Stimulated activated naive CD8-positive, alpha-beta T cell treated with anti-CD3 and anti-CD28 coated beads, Interleukin-15, amount 100 ng/mL, for 72 hours (primary cell): ENCODE measurements around the gene IGSF9B.
A peak's percentile ranks its signal among the peaks of the same experiment; 100 is the strongest.

Experiments
- ATAC-seq: fragments of 150-1000 bp; cut with Tn5 transposase; 2 replicates; pipeline ENCODE4 v1.10.0; 2021; ENCODE audit warnings: mild to moderate bottlenecking, moderate library complexity
- DNase-seq, 2 donors: peaks; one replicate each; pipeline ENCODE4 v3.0.0; 2021 to 2022
- H3K27ac Mint-ChIP-seq, 2 donors: one replicate each; pipeline ENCODE4 v1.8.0; 2022; ENCODE audit warnings: mild to moderate bottlenecking in 2 of 2, mixed read lengths in 2 of 2, moderate library complexity in 2 of 2
- H3K27me3 Mint-ChIP-seq: one replicate; pipeline ENCODE4 v1.8.0; 2022; ENCODE audit warnings: mixed read lengths
- H3K4me1 Mint-ChIP-seq: one replicate; pipeline ENCODE4 v1.8.0; 2022; ENCODE audit warnings: mild to moderate bottlenecking, mixed read lengths
- H3K4me3 Mint-ChIP-seq, 2 donors: one replicate each; pipeline ENCODE4 v1.8.0; 2022; ENCODE audit warnings: mild to moderate bottlenecking in 2 of 2, mixed read lengths in 2 of 2, moderate library complexity in 1 of 2
- H3K9me3 Mint-ChIP-seq, 2 donors: one replicate each; pipeline ENCODE4 v1.8.0; 2022; ENCODE audit warnings: mixed read lengths in 2 of 2

The IGSF9B gene

DNA sequence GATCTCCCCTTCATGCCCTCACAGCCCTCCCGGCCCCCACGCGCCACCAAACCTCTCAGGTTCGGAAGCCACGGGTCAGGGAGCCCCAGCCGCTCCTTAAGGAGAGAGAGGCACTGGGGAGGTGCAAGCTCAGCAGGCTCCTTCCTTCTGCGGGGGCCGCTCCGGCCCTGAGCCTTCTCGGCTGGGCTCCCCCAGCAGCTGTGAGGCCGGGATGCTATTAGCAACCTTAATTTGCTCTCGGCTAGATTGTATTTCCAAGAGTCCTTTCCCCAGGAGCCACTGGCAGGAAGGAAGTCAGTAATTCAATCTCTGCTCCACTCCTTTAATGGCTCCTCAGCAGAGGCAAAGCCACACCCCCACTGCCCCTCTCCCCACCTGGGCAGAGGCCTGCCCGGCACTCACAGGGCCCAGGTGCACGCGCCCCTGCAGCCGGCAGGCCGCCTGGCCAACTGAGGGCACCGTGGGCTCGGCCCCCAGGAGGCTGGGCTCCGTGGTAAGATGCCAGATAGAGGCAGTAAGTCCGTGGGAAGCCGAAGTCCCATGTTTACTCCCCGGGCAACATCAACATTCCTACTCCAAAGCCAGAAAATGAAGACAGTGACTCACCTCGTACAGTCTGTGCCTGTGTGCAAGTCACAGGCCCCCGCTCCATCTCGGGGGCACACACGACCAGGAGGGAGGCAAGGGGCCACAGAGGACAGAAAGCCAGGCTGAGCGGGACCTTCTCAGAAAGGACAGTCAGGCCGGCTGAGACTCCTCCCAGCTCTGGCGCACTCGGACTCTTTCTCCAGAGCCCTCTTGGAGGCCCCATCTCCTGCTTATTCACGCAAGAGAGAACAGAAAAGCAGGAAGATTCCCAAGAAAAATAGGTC lies 5.2 kb downstream of the IGSF9B start:
- Mint-ChIP-seq H3K4me1 (peaks cover 80% of the 10 kb centered on the region), H3K4me3 (no peak overlapping the region), H3K27ac (no peak overlapping the region), H3K9me3 (no peaks in the 10 kb centered on the region), H3K27me3 (no peaks in the 10 kb centered on the region)
- DNase-seq (no peak), ATAC-seq (no peak)

DNA sequence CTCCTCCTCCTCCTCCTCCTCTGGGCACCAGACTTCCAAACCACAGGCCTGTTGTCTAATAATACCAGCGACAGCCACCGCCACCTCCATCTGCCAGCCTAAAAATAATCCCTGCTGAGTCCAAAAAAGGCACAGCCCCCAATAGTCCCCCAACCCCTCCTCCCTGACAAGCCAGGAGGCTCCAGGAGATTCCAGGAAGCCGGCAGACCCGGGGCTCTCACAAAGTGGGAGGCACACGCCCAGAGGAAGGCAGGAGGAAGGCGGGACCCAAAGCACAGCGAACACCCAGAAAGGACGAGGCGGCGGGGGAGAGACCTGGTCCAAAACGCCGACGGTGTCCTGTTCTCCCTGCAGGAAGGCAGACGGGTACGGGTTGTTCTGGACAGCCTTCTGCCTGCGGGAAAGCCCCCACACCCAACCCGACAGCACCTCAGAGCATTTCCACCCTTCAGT lies 5.9 kb downstream of the IGSF9B start:
- ATAC-seq (no peak), DNase-seq (no peak)
- Mint-ChIP-seq H3K27ac (no peak overlapping the region), H3K4me1 (peaks cover 86% of the 10 kb centered on the region), H3K27me3 (no peaks in the 10 kb centered on the region), H3K9me3 (no peaks in the 10 kb centered on the region), H3K4me3 (no peak overlapping the region)

DNA sequence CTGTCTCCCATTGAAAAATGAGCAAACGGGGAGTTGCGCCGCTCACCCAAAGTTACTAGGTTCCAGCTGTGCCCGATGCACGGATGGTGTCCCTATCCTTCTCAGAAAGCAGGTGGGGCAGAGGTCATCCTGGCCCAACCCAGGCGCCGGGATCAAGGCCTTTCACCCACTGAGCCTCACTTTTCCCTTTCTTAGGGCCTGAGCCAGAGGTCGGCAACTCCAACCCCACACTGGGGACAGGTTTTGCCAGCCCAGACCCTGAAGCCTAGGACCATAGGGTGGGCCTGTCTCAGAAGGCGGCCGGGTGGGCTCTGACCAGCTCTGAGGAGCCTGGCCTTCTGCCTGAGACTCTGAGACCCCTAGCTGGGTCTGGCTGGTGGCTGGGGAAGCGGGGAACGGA lies 6.3 kb downstream of the IGSF9B start:
- H3K4me3 Mint-ChIP-seq, result no peak overlapping the region
- ATAC-seq, result no peak
- H3K9me3 Mint-ChIP-seq, result no peaks in the 10 kb centered on the region
- peaks cover 89% of the 10 kb centered on the region for H3K4me1 Mint-ChIP-seq
- no peaks in the 10 kb centered on the region for H3K27me3 Mint-ChIP-seq
- no peak for DNase-seq
- no peak overlapping the region for H3K27ac Mint-ChIP-seq

DNA sequence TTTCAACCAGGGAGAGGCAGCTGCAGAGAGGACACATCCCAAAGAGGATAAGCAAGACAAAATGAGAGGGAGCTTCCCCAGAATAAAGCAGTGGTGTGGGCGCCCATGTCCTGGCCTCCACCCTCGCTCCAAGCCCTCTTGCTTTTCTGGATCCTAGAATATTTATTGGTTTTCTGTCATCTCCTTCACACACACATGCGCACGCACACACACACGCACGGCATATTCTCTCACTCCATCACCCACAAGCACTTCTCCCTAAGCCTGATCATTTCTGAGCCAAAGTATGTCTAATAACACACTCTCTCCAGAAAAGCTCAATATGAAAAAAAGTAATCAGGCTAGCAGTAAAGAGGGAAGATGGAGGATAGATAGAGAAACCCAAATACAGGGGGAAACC lies 7.6 kb downstream of the IGSF9B start:
- DNase-seq (no peak), ATAC-seq (no peak)
- Mint-ChIP-seq H3K4me3 (peak overlapping the region; percentile 1 to 71), H3K9me3 (no peaks in the 10 kb centered on the region), H3K4me1 (peaks cover 89% of the 10 kb centered on the region), H3K27ac (no peak overlapping the region), H3K27me3 (no peaks in the 10 kb centered on the region)

DNA sequence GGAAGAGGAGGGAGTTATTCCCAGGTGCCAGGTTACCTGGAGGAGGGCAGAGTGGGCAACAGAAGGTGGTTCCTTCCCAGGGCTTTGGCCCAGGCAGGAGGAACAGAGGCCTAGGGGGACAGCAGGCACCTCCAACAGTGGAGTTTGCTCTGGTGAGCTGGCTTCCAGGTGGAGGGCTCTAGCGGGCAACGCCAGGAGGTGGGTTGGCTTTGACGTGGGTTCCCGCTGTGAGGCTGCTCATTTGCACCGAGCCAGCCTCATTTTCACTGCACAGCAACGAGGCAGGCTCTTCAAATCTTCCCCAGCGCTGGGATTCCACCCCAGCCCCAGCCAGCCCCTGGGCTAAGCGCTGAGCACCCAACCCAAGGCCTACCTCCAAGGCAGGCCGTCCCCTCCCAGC lies 8.1 kb downstream of the IGSF9B start:
- no peak for ATAC-seq
- DNase-seq, result no peak
- peak overlapping the region; percentile 1 to 71 for H3K4me3 Mint-ChIP-seq
- peaks cover 87% of the 10 kb centered on the region for H3K4me1 Mint-ChIP-seq
- H3K27me3 Mint-ChIP-seq, result no peaks in the 10 kb centered on the region
- H3K9me3 Mint-ChIP-seq, result no peaks in the 10 kb centered on the region
- peak overlapping the region in 1 of 2 donors; percentile 23 for H3K27ac Mint-ChIP-seq

DNA sequence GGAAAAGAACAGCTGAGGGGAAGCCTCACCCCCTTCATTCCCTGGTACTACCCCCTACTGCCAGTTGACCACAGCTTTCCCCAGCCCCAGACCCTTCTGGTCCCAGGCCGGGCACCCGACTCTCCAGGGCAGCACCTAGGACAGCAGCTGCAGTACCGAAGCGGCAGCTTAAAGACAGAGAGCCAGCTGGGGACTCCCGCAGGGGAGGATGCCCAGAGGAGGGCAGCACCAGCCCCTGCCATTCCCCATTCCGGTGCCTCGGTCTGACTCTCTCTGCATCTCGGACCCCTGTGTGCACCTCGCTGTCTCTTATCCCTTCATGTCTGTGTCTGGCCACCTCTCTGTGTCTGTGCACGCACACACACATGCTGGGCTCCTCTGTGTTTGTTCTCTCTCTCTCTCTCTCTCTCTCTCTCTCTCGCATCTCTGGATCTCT lies 9.4 kb downstream of the IGSF9B start:
- ATAC-seq (peak; percentile 60), DNase-seq (peak; percentile 80 to 82)
- Mint-ChIP-seq H3K9me3 (no peaks in the 10 kb centered on the region), H3K27ac (peak overlapping the region in 1 of 2 donors; percentile 22), H3K4me1 (peaks cover 87% of the 10 kb centered on the region), H3K4me3 (peak overlapping the region; percentile 71 to 89), H3K27me3 (no peaks in the 10 kb centered on the region)

DNA sequence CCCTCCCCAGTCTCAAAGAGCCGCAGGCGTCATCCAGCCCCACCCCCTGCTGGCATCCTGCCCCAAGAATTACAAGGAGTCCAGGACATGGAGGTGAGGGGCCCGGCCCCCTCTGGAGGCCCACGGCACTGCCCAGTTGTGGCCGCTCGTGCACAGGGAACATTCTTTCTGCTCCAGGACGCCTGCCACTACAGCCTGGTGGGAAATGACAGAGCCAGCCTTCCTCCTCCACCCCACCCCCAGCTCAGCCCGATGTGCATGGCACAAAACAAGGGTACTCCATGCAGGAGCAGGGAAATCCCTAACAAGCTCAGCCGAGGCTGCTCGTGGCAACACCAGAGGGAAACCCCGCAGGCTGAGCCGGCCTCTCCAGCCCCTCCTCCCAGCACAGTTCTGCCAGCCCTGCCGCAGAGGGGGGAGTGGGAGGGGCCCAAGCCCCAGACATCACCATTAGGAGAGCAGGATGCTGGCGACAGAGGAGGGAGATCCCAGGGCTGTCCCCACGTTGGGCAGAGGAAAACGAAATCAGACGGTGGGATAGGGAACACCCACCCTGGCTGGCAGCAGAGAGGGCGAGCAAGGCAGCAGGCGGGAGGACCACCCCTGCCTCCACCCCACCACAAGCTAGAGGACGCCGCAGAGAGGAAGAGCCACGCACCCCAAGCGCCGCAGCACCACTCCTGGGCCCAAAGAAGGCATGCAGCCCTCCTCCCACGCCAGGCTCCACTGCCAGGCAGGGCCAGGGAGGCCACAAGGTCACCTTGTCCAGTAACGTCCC lies 10.0 kb downstream of the IGSF9B start:
- Mint-ChIP-seq H3K27me3 (no peaks in the 10 kb centered on the region), H3K9me3 (no peaks in the 10 kb centered on the region), H3K4me3 (peak overlapping the region; percentile 71 to 89), H3K27ac (peak overlapping the region in 1 of 2 donors; percentile 93), H3K4me1 (peaks cover 87% of the 10 kb centered on the region)
- ATAC-seq, result peak; percentile 44
- peak; percentile 55 to 82 for DNase-seq

DNA sequence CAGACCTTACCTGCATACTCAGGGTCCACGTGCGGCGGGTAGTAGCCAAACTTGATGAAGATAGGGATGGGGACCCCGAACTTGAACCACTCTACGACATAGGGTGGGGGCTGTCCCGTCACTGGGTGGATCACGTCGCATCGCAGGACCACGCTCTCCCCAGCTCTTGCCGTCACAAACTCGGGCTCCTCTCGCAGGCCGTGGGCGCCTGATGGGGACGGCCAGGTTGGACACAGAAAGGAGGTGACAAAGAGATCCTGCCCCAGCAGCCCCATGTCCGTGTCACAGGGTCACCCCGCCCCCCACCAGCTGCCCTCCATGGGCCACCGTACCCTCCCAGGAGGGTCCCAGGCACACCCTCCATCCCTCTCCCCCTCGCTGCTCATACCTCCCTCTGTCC lies 10.7 kb downstream of the IGSF9B start:
- Mint-ChIP-seq H3K27me3 (no peaks in the 10 kb centered on the region), H3K4me1 (peaks cover 86% of the 10 kb centered on the region), H3K9me3 (no peaks in the 10 kb centered on the region), H3K27ac (peak overlapping the region; percentile 54 to 93), H3K4me3 (peak overlapping the region; percentile 71 to 89)
- no peak for ATAC-seq
- no peak for DNase-seq

DNA sequence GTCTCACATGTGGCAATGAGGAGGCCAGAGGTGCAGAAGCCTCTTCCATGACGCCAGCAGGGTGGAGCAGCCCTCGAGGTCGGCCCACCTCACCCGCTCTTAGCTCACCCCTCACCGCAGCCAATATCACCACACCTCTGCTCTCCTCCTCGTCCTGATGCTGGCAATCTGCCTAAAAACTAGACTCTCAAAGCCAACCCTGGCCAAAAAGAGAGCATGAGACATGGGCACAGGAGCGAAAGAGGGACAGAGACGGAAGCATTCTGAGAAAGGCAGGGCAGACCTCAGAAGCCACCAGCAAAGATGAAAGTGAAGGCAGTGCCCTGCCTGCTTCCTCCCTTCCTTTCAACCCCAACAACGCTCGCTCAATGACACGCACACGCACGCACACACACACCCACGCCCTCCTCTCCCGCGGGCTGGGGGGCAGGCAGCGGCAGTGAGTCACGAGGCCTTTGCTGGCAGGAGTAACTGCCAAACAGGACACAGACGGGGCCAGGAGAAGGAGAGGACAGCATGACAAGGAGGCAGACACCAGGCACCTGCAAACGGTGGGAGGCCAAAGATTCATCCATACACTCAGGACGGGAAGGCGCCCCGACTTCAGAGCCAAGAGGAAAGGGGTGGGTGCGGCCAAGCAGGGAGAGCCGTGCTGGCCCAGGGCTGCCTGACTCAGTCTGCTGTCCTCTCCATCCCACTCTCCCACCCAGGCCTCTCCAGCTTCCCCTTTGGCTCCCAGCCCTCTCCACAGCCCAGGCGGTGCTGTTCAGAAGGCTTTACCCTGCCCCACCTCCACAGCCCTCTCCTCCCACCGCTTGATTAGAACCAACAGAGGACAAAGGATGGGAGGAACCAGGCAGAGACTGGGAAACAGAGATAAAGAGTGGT lies 11.4 kb downstream of the IGSF9B start:
- peak overlapping the region; percentile 71 to 89 for H3K4me3 Mint-ChIP-seq
- DNase-seq, result peak; percentile 84 to 95
- no peaks in the 10 kb centered on the region for H3K27me3 Mint-ChIP-seq
- H3K4me1 Mint-ChIP-seq, result peaks cover 86% of the 10 kb centered on the region
- H3K9me3 Mint-ChIP-seq, result no peaks in the 10 kb centered on the region
- H3K27ac Mint-ChIP-seq, result peak overlapping the region; percentile 92 to 93
- peak; percentile 86 for ATAC-seq

DNA sequence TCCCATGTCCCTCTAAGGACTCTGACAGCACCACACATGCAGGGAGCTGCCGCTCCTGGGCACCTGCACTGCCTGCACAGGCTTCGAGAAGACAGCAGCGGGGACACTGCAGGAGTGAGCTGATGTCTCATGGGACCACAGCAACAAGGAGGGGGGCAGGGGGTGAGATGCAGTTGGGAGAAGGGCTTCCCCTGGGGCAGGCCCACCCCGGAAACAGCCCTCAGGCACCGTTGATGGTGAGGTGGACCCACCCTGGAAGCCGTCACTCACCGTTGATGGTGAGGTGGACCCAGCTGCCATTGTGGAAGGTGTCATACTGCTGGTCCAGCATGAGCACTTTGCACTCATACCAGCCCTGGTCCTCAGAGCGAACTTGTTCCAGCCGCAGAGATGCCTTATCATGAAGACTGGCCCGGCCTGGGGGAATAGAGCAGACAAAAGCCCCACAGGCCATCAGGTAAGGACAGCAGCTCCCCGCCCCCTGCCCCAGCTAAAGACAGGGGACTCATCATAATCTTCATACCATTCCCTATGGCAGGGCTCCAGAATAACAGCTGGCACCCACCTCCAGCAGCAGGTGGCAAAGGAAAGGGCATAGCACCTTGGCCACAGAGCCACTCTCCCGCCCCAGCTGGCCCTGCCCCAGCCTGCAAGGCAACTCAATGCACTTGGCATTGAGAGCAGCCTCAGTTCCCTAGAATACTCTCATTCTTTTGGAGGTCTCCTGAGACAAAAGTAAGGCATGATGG lies 12.6 kb downstream of the IGSF9B start:
- Mint-ChIP-seq H3K4me3 (peak overlapping the region; percentile 71 to 89), H3K27me3 (no peaks in the 10 kb centered on the region), H3K9me3 (no peaks in the 10 kb centered on the region), H3K4me1 (peaks cover 76% of the 10 kb centered on the region), H3K27ac (peak overlapping the region; percentile 92 to 93)
- DNase-seq (no peak), ATAC-seq (no peak)

DNA sequence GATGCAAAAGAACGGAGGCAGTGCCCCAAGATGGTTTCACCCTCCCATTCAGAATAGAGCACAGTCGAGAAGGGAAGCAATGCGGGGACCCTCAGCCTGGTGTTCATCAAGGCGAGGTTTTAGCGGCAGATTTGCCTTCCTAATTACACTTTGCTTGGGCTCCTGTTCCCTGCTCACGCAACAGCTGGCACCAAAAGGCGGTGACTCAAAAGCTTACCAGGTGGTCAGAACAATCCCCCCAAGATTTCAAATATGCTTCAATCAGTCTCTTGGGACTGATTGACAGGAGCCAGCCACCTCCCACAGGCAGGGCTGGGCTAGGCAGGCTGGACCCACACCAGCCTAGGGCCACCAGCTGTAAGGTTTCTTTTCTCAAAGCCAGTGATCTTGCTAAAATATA lies 14.2 kb downstream of the IGSF9B start:
- Mint-ChIP-seq H3K4me1 (peaks cover 64% of the 10 kb centered on the region), H3K4me3 (no peak overlapping the region), H3K27ac (no peak overlapping the region), H3K9me3 (no peaks in the 10 kb centered on the region), H3K27me3 (no peaks in the 10 kb centered on the region)
- ATAC-seq (no peak), DNase-seq (no peak)

DNA sequence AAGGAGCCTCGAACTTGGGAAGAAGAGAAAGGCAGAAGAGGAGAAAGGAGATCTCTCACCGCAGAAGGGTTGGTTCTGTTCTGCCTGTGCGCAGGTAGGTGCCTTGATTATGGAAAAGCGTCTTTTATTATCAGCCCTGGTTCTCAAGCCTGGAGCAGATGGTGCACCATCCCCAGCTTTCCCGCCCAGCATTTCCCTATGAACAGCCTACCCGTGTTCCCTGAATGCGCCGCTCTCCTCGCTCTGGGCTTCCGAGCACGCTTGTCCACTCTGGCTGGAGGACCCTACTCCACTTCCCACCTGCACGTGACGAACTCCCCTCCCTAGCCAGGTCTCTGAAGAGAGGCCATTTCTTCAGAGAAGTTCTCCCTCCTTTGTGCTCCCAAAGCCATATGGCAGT lies 15.2 kb downstream of the IGSF9B start:
- Mint-ChIP-seq H3K27me3 (no peaks in the 10 kb centered on the region), H3K27ac (no peak overlapping the region), H3K9me3 (no peaks in the 10 kb centered on the region), H3K4me3 (no peak overlapping the region), H3K4me1 (peaks cover 54% of the 10 kb centered on the region)
- DNase-seq (no peak), ATAC-seq (no peak)

DNA sequence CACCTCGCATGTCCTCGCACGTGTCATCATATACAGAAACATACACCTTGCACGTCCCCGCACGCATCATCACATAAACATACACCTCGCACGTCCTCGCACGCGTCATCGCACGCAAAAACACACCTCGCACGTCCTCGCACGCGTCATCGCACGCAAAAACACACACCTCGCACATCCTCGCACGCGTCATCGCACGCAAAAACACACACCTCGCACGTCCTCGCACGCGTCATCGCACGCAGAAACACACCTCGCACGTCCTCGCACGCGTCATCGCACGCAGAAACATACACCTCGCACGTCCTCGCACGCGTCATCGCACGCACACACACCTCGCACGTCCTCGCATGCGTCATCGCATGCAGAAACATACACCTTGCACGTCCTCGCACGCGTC lies 16.7 kb downstream of the IGSF9B start:
- no peak for ATAC-seq
- H3K4me1 Mint-ChIP-seq, result peaks cover 40% of the 10 kb centered on the region
- H3K9me3 Mint-ChIP-seq, result no peaks in the 10 kb centered on the region
- no peak overlapping the region for H3K27ac Mint-ChIP-seq
- H3K4me3 Mint-ChIP-seq, result no peak overlapping the region
- no peak for DNase-seq
- H3K27me3 Mint-ChIP-seq, result no peaks in the 10 kb centered on the region

DNA sequence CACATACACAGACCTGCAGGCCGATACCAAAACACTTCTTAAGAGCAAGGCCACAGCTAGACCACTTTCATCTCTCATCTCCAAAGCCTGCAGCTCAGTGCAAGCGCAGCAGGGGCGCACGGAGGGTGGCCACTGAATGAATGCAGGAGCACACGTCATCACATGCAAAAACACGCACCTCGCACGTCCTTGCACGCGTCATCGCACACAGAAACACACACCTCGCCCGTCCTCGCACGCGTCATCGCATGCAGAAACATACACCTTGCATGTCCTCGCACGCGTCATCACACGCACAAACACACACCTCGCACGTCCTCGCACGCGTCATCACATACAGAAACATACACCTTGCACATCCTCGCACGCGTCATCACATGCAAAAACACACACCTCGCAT lies 17.2 kb downstream of the IGSF9B start:
- Mint-ChIP-seq H3K27me3 (no peaks in the 10 kb centered on the region), H3K9me3 (no peaks in the 10 kb centered on the region), H3K27ac (no peak overlapping the region), H3K4me1 (peaks cover 40% of the 10 kb centered on the region), H3K4me3 (no peak overlapping the region)
- DNase-seq, result no peak
- no peak for ATAC-seq

DNA sequence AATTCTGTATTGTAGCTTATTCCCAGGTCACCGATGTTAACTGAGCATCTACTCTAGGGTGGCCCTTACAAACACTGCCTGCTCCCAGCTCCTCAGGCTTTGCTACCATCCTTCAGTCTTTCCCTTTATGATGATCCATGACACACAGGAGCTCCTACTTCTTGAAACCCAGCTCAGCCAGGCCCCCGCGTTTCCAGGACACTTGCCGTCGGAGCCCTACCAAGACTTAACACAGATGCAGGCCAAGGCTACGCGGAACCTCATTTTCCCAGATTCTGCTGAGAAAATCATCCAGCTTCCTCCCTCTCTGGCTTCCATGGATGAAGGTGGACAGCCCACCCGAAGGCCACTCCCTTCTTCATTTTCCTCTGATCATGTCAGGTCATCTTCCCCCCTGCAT lies 18.6 kb downstream of the IGSF9B start:
- no peaks in the 10 kb centered on the region for H3K9me3 Mint-ChIP-seq
- no peak overlapping the region for H3K27ac Mint-ChIP-seq
- no peak overlapping the region for H3K4me3 Mint-ChIP-seq
- ATAC-seq (no peak), DNase-seq (no peak)
- H3K4me1 Mint-ChIP-seq, result peaks cover 34% of the 10 kb centered on the region
- H3K27me3 Mint-ChIP-seq, result no peaks in the 10 kb centered on the region
